GM11168 (cell line): ENCODE results near the gene IFNL4.
"Not testable (repeated sequence)": the region's sequence is repeated elsewhere in the genome, so short reads cannot be mapped to it uniquely, and the experiment has no call there.

Experiments used
- in situ Hi-C: fragments of 300-500 bp; cut with MboI; formaldehyde crosslinking; loops from one replicate; pipeline ENCODE4 v1.12.0; 2022; ENCODE audit warnings: low sequenced_read_pairs; ENCODE audit not compliant: unreplicated experiment

IFNL4 gene

GRCh38 chr19:39248806-39249205, at the start of gene IFNL4:
TSS of gene IFNL4 (minus strand) at chr19:39248856.
- in situ Hi-C loops: no loop called here

DNA sequence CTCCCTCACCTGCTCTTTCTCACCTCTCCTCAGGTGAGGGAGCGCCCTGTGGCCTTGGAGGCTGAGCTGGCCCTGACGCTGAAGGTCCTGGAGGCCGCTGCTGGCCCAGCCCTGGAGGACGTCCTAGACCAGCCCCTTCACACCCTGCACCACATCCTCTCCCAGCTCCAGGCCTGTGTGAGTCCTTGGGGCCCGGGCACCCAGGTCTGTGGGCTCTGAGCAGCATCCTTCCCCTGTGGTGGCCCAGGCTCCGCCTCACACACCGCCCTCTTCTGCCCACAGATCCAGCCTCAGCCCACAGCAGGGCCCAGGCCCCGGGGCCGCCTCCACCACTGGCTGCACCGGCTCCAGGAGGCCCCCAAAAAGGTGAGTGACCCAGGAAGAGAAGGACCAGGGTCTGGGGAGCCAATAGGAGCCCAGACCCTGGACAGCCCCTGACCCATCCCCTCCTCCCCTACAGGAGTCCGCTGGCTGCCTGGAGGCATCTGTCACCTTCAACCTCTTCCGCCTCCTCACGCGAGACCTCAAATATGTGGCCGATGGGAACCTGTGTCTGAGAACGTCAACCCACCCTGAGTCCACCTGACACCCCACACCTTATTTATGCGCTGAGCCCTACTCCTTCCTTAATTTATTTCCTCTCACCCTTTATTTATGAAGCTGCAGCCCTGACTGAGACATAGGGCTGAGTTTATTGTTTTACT, 49.4 kb upstream of the IFNL4 start:
- in situ Hi-C loops: no loop called here

GRCh38 chr19:39296906-39297305, 48.2 kb upstream of the IFNL4 start:
- in situ Hi-C loops: no loop called here

- in situ Hi-C loops: no loop called here
Measured at GRCh38 chr19:39296055-39296645, 47.5 kb upstream of the IFNL4 start, which contains the start of gene IFNL1. TSS of gene IFNL1 (plus strand) at chr19:39296407. CDS start at chr19:39296422, 15 bp downstream.

DNA sequence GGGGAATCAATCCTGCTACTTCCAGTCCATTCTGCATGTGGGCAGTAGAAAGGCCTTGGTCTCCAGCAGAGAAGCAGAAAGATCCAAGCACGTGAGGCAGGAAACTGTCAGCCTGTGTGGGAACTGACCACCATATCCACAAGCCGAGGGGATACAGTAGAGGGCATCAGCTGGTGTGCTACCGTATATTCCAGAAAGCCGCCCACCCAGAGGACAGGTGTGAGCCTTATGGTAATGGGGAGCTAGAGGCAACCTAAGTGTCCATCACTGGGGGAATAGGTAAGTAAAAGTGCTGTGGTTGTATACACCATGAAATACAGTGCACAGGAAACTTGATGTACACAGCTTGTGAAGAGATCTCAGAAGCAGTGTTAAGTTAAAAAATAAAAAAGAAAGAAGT, 44.7 kb upstream of the IFNL4 start:
- in situ Hi-C loops: no loop called here

- in situ Hi-C loops: no loop called here
Measured at GRCh38 chr19:39284032-39284431, 35.4 kb upstream of the IFNL4 start.

- in situ Hi-C loops: no loop called here
Measured at GRCh38 chr19:39282021-39282420, 33.4 kb upstream of the IFNL4 start.

DNA sequence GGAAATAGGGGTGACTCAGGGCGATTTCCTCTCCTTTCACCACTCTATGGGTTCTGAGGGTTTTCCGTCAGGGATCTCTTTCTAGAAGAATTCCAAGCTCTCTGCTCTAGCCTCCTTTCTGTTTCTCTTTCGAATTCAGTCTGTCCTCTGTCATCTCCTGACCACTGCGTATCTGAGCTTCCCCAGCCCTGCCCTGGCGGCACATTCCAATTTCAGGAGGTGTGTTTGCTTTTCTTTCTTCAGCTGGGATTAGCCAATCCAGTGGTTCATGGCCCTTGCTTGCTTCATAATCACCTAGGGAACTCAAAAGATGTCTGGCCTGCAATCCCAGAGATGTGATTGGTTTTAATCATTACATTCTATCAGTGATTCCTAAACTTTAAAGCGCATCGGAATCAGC, 28.9 kb upstream of the IFNL4 start:
- in situ Hi-C loops: no loop called here

DNA sequence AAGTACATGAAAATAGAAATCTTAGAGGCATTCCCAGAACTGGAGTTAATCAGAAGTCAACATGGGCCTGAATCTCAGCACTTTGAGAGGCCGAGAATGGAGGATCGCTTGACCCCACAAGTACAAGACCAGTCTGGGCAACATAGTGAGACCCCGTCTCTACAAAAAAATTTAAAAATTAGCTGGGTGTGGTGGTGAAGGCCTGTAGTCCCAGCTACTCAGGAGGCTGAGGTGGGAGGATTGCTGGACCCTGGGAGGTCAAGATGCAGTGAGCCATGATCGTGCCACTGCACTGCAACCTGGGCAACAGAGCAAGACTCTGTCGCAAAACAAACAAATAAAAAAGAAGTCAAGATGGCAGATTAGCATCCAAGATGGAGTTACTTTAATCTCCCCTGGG, 28.1 kb upstream of the IFNL4 start:
- in situ Hi-C loops: no loop called here

DNA sequence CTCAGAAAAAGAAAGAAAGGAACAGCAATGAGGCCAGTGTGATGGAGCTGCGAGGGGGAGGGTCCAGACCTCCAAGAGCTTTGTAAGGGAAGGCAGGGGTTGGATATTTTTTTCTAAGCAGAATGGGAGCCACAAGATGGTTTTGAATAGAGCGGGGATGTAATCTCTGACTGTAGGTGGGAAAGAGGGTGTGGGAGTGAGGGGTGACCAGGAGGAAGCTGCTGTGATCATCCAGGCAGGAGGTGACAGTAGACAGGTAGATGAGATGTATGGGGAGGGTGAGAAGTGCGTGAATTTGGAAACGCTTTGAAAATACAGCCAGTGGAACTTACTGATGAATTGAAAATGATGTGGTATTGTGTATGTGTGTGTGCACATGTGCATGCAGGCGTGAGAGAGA, 26.9 kb upstream of the IFNL4 start:
- in situ Hi-C loops: no loop called here

GRCh38 chr19:39273859-39274258, 25.2 kb upstream of the IFNL4 start:
- in situ Hi-C loops: not testable (repeated sequence)

GRCh38 chr19:39270036-39270871, 21.6 kb upstream of the IFNL4 start:
- in situ Hi-C loops: no loop called here

GRCh38 chr19:39269369-39269768, 20.7 kb upstream of the IFNL4 start:
- in situ Hi-C loops: not testable (repeated sequence)

DNA sequence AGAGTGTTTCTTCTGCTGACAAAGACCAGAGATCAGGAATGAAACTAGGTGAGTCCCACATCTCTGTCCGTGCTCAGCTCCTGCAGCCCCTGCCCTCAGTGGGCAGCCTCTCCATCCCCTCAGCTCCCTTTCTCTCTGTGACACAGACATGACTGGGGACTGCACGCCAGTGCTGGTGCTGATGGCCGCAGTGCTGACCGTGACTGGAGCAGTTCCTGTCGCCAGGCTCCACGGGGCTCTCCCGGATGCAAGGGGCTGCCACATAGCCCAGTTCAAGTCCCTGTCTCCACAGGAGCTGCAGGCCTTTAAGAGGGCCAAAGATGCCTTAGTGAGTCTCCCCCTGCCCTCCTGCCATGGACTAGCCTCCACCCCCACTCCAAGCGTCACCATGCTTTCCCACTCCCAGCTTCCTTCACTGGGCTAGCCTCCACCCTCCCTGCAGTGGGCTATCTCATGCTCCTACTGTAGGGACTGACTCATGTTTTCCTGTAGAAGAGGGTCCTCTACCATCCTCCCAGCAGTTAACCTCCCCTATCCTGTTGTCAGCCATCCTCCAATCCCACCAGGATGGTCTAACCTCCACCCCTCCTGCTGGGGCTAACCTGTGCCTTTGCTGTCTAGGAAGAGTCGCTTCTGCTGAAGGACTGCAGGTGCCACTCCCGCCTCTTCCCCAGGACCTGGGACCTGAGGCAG, 20.0 kb upstream of the IFNL4 start:
- in situ Hi-C loops: not testable (repeated sequence)

- in situ Hi-C loops: not testable (repeated sequence)
Measured at GRCh38 chr19:39268085-39268484, 19.4 kb upstream of the IFNL4 start, which contains the start of gene IFNL2. TSS of gene IFNL2 (plus strand) at chr19:39268396. CDS start at chr19:39268569, 173 bp downstream.

DNA sequence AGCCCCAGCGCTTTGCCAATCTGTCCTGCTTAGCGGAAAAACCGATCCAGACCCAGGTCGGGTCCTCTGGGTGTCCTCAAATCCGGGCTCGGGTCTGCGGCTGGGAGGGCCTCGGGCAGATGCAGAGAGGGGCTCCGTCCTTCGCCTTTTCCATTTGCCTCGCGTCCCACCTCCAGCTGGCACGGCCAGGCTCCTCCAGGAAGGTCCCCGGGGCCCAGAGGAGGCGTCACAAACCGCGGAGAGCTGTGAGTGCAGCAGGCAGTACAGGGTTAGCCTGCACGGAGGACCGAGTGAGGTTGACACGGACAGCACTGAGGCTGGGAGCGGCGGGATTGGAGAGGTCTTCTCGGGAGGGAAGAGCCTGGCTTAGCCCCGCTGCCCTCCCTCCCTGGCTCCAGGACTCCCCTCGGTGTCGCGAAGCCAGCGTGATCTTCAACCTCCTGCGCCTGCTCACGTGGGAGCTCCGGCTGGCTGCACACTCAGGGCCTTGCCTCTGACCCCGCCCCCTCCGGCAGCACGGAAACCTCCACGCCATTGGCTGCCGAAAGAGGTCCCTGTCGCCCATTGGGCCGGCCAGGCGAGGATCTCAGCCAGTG, 16.8 kb upstream of the IFNL4 start:
- in situ Hi-C loops: no loop called here

- in situ Hi-C loops: no loop called here
Measured at GRCh38 chr19:39264306-39265290, 15.9 kb upstream of the IFNL4 start.

DNA sequence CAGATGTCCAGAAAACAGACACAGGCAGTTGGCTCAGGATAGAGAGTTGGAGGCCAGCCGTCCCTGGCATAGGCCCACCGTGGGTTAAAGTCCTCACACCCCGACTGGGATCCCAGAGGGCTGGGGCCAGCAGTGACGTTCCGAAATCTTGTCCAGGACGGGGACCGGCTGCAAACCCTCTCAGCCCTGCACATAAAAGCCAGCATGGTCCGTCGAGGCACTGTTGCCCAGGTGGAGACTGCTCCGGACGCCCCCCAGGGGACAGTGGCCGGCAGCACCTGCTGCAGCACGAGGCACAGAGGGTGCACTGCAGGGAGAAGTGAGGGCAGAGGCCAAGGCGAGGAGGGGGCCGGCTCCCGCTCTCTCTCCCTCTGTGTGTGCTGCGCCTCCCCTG, 15.3 kb upstream of the IFNL4 start:
- in situ Hi-C loops: no loop called here

DNA sequence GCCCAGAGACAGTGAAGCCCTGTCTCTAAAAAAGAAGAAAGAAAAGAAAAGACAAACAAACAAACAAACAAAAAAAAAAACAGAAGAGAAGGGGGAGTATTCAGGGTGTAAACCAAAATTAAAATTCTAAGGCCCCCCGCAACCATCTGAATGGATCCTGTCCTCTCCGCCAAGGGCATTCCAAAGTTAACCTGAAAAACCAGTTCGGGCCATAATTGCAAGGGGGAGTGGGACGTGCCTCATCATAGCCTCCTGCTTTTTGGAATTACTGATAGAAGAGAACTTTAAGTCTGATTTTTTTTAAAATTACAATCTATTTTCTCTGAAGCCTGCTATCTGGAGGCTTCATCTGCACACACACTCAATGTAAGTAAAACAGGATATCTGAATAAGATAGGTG, 13.8 kb upstream of the IFNL4 start:
- in situ Hi-C loops: no loop called here
